Erythroblast (primary cell): ENCODE measurements around the gene ARHGAP28.

Experiments used
- GATA1 ChIP-seq: IDR thresholded peaks from 2 replicates; pipeline ENCODE4 v1.6.1; 2011; ENCODE audit warnings: low read depth, mild to moderate bottlenecking, control low read depth, low read length, moderate library complexity
- POLR2A ChIP-seq: IDR thresholded peaks from 2 replicates; pipeline ENCODE4 v1.6.1; 2011; ENCODE audit warnings: mild to moderate bottlenecking, low read length

DNA sequence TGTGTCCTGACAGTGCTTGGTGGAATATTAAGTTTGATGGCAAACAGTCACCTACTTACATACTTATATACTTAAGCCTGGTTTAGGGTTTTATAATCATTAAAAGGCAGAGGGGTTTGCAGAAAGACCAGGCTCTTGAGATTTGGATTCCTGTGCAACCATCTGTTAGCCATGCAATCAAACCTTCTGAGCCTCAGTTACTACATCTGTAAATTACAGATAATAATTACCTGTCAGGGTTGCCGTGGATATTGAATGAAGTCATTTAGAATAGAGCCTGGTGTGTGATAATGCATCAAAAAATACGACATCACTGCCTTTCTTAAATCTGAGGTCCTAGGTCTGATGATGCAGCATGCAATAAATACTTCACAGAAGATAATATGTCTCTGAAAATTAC, 152.9 kb downstream of the ARHGAP28 start:
- TF ChIP-seq POLR2A (no peak), GATA1 (no peak)
